AG09309 (cell line): ENCODE data around the gene CD74.

ENCODE experiments used
- DNase-seq: peaks from one replicate; pipeline ENCODE4 v3.0.0-alpha.2; 2010; ENCODE audit warnings: low read depth
- H3K4me3 ChIP-seq: 2 replicates; pipeline ENCODE4 v1.5.1; 2011; ENCODE audit warnings: mild to moderate bottlenecking, low read depth, low read length, moderate library complexity; ENCODE audit not compliant: control insufficient read depth
- CTCF ChIP-seq: IDR thresholded peaks from 2 replicates; pipeline ENCODE4 v1.5.1; 2011; ENCODE audit warnings: mild to moderate bottlenecking, low read depth, low read length, inconsistent platforms; ENCODE audit not compliant: insufficient read depth, control insufficient read depth; ENCODE audit errors: missing control alignments

Gene CD74

DNA sequence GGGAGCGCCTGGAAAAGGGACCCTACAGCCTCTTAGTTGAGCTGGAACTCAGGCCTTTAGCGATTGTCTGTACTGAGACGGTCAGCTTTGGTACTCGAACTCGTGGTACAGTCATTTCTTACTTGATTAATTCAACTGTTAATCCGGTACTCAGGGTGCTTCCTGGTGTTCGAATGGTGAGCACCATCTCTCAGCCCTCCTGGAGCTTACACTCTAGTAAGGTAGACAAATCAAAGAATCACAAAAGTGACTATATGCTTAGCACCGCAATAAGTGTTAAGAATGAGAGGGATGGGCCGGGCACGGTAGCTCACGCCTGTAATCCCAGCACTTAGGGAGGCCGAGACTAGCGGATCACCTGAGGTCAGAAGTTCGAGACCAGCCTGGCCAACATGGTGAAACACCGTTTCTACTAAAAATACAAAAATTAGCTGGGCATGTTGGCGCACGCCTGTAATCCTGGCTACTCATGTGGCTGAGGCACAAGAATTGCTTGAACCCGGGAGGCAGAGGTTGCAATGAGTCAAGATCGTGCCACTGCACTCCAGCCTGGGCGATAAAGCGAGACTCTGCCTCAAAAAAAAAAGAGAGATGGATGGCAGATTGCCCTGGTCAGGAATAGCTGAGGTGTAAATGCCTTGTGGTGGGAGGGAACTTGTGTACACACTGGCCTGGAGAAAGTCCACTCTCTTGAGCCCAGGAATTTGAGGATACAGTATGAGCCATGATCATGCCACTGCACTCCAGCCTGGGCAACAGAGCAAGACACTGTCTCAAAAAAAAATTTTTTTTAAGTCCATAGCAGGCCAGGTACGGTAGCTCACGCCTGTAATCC lies 54.2 kb downstream of the CD74 start:
- peak overlapping the region; percentile 78 for H3K4me3 ChIP-seq

DNA sequence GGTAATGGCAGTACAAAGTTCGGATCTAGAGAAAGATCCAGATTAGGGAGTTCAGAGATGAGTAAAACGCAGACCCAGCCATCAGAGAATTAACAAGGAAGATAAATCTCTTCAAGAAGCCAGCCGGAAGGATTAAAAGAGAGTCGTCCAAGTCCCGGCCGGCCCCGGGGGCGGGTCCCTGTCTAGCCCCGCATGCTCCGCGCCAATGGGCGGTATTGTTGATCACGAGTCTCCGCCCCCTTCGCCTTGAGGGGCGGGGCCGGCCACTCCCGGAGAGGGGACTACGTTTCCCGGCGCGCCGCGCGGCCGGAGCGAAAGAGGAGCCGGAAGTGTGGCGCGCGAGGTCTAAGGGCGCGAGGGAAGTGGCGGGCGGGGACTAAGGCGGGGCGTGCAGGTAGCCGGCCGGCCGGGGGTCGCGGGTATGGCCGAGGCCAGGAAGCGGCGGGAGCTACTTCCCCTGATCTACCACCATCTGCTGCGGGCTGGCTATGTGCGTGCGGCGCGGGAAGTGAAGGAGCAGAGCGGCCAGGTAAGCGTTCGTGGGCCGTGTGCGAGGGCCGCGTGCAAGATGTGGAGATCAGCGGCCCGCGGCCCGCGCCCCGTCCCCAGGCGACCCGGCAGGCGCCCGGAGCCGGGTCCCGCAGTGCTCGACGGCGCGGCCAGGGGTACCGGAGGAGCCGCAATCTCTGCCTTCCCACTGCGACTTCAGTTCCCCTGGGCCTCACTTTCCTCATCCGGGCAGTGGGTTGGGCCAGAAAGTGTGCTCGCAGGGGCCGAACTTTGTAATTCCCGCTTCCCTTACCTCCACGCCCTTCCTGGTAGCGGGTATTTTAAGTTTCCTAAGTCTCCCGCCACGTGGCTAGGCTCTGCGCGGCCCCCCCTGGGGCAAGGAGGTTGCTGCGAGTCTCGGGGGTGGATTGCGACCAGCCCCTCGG lies 55.1 kb downstream of the CD74 start, which contains the start of gene TCOF1:
Gene TCOF1, plus strand, starts transcription at position 372 of the 935 bp plus-strand sequence. Its CDS starts 50 bp downstream, at position 422.
- peak; percentile 60 for DNase-seq
- H3K4me3 ChIP-seq, result peak within 1 kb of the TSS; percentile 78

More for the DNA sequence above, 54.2 kb downstream of the CD74 start:
- TF ChIP-seq CTCF, result no peak
- DNase-seq, result no peak

DNA sequence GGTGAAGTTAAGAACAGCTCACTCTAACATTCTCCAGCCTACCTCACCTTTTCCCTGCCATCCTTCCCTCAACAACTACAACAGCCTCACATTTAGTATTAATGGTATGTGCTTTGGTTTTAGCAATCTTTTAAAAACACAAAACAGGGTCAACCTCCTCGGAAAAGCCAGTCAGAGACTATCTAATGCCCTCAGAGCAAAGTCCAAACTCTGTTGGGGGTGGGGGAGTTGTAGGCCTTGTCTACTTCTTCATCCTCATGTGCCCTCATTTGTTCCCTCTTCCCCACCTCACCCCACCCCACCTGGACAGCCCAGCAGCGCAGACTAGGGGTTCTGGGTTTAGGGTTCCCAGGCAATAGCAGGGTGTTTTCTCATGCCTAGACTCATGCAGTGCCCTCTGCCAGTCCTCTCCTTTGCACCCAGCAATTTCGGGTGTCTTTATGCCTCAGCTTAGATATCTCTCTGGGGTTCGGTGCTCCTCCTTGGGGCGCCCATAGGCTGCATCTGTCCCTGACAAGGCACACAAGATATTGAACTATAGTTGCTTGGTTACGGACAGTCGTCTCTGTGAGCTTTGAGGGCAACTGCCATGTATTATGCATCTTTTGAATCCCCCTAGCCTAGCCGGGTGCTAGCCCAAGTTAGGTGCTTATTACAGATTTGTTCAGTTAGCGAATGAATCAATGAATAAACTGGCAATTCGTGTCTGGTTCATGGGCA lies 56.0 kb downstream of the CD74 start:
- H3K4me3 ChIP-seq, result peak overlapping the region; percentile 12; the same call in 1 of the 2 replicates
- TF ChIP-seq CTCF, result no peak
- DNase-seq, result no peak

More for the DNA sequence above, 55.1 kb downstream of the CD74 start, which contains the start of gene TCOF1:
- TF ChIP-seq CTCF, result no peak

DNA sequence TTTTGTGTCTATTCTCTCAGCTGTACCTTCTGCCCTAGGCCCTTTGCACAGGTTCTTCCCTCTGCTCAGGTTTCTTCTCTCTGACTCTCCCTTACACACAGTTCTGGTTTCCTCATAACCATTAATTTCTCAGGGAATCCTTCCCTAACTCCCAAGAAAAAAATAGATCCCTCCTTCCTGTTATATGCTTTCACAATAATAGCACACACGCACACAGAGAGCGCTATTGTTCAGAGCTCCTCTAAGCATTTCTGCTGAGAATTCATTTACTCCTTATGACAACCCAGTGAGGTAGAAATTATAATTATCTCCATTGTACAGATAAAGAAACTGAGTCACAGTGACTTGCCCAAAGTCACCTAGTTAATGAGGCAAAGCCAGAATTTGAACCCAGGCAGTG lies 56.9 kb downstream of the CD74 start:
- no peak overlapping the region for H3K4me3 ChIP-seq
- TF ChIP-seq CTCF, result no peak
- no peak for DNase-seq

GRCh38 chr5:150353032-150353675 lies 59.6 kb downstream of the CD74 start:
- DNase-seq, result no peak
- no peak overlapping the region for H3K4me3 ChIP-seq
- TF ChIP-seq CTCF, result no peak
